ENCODE results near the gene UMODL1.

- TF ChIP-seq ZNF776 (CRISPR knock-in tag; IDR thresholded peaks at IDR 0.05), result no peak
- TF ChIP-seq, protein P1, sequence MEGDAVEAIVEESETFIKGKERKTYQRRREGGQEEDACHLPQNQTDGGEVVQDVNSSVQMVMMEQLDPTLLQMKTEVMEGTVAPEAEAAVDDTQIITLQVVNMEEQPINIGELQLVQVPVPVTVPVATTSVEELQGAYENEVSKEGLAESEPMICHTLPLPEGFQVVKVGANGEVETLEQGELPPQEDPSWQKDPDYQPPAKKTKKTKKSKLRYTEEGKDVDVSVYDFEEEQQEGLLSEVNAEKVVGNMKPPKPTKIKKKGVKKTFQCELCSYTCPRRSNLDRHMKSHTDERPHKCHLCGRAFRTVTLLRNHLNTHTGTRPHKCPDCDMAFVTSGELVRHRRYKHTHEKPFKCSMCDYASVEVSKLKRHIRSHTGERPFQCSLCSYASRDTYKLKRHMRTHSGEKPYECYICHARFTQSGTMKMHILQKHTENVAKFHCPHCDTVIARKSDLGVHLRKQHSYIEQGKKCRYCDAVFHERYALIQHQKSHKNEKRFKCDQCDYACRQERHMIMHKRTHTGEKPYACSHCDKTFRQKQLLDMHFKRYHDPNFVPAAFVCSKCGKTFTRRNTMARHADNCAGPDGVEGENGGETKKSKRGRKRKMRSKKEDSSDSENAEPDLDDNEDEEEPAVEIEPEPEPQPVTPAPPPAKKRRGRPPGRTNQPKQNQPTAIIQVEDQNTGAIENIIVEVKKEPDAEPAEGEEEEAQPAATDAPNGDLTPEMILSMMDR (CRISPR knock-in tag; IDR thresholded peaks at IDR 0.05), result no peak
- no peak for TF ChIP-seq NCOA2 (CRISPR knock-in tag; IDR thresholded peaks at IDR 0.05)
- no peak for TF ChIP-seq SIN3A (IDR thresholded peaks at IDR 0.05; ENCODE audit: borderline replicate concordance, low read depth, low read length)
- no peak for TF ChIP-seq SMC3 (IDR thresholded peaks at IDR 0.05; ENCODE audit: low read length)
- no peak for TF ChIP-seq HDAC6 (IDR thresholded peaks at IDR 0.05; ENCODE audit: low read depth, low read length)
- TF ChIP-seq, protein P2, sequence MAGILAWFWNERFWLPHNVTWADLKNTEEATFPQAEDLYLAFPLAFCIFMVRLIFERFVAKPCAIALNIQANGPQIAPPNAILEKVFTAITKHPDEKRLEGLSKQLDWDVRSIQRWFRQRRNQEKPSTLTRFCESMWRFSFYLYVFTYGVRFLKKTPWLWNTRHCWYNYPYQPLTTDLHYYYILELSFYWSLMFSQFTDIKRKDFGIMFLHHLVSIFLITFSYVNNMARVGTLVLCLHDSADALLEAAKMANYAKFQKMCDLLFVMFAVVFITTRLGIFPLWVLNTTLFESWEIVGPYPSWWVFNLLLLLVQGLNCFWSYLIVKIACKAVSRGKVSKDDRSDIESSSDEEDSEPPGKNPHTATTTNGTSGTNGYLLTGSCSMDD (CRISPR knock-in tag; IDR thresholded peaks at IDR 0.05), result no peak
These were observed 15.7 kb upstream of the UMODL1 start for GRCh38 chr21:42055425-42055824.
